22Rv1 (cell line): ENCODE measurements around the gene MSMP.

Source experiments
- ZFX ChIP-seq: fragments of 450-650 bp; IDR thresholded peaks from 2 replicates; pipeline ENCODE4 v1.6.1; 2017; ENCODE audit warnings: antibody characterized with exemption, borderline replicate concordance
- TF ChIP-seq, protein P1 (sequence below): fragments of 450-650 bp; IDR thresholded peaks from 2 replicates; pipeline ENCODE4 v1.5.1; 2017; ENCODE audit warnings: mild to moderate bottlenecking

- TF ChIP-seq, protein P1, sequence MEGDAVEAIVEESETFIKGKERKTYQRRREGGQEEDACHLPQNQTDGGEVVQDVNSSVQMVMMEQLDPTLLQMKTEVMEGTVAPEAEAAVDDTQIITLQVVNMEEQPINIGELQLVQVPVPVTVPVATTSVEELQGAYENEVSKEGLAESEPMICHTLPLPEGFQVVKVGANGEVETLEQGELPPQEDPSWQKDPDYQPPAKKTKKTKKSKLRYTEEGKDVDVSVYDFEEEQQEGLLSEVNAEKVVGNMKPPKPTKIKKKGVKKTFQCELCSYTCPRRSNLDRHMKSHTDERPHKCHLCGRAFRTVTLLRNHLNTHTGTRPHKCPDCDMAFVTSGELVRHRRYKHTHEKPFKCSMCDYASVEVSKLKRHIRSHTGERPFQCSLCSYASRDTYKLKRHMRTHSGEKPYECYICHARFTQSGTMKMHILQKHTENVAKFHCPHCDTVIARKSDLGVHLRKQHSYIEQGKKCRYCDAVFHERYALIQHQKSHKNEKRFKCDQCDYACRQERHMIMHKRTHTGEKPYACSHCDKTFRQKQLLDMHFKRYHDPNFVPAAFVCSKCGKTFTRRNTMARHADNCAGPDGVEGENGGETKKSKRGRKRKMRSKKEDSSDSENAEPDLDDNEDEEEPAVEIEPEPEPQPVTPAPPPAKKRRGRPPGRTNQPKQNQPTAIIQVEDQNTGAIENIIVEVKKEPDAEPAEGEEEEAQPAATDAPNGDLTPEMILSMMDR, result no peak
- TF ChIP-seq ZFX, result no peak
These were observed 47.5 kb upstream of the MSMP start for GRCh38 chr9:35801328-35802128.
